NOMO-1 treated with DMSO at 0.1 percent for 48 hours (cell line): ENCODE data around the gene SPIN1.
"Not testable (repeated sequence)": the region's sequence is repeated elsewhere in the genome, so short reads cannot be mapped to it uniquely, and the experiment has no call there.

Experiments used
- DNase-seq: peaks from one replicate; lab custom pipeline; 2025; ENCODE audit not compliant: unreplicated experiment; lab: John Stamatoyannopoulos, UW

The SPIN1 gene

DNA sequence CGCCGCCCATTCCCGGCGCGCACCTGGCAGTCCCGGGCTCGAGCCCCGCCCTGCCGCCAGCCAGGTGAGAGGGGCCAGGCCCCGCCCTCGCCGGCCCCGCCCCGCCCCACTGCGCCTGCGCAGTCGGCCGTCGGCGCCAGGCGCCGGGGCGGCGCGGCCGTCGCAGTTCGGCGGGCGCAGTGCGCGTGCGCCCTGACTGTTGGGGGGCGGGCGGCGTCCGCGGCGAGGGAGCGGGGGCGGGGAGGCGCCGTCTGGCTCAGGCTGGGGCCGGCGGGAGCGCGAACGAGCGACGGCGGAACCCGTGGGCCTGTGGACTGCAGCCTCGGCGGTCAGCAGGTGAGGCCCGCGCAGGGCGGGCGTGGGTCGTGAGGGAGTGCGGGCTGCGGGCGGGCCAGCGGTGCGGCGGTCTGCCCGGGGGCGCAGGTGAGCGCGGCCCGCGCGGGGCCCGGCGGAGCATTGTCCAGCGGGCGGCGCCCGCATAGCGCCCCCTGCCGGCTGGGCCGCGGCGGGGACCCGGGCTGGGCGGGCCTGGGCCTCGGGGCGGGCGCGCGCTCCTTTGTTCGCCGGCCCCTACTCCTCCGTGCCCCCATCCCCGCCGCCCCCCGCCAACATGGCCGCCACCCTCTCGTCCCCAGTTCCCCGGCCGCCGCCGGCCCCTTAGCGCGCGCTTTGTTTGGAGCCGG, at the start of gene SPIN1:
Gene SPIN1 (plus strand): TSS at position 242 of the 683 bp plus-strand sequence. CDS start 38,096 bp downstream, outside the sequence.
- peak; percentile 34 for DNase-seq

DNA sequence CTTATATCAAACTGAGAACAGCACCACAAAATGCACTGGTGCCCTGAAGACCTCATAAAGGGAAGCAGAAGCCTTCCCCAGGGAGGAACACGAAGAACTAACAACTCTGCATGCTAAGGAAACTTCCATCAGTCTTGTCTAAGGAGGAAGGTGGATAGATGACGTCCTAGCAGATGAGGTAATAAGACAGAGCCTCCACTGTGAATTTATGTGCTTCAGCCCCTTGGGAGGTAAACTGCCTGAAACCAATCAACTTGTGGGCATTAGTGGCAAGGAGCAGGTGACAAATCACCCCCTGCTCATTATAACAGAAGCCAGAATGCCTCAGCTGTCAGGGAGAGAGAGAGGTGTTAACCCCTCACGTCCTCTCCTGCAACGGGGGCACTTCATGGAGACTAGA, 48.9 kb upstream of the SPIN1 start:
- DNase-seq, result peak; percentile 21

GRCh38 chr9:88342246-88342645, 46.0 kb upstream of the SPIN1 start:
- DNase-seq, result no peak

DNA sequence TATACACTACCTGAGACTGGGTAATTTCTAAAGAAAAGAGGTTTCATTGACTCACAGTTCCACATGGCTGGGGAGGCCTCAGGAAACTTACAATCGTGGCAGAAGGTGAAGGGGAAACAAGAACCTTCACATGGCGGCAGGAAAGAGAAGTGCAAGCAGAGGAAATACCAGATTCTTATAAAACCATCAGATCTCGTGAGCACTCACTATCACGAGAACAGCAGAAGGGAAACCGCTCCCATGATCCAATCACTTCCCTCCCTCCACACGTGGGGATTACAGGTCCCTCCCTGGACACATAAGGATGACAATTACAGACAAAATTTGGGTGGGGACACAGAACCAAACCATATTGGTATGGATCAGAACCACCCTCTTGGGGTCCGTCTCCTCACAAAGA, 44.2 kb upstream of the SPIN1 start:
- DNase-seq, result no peak

DNA sequence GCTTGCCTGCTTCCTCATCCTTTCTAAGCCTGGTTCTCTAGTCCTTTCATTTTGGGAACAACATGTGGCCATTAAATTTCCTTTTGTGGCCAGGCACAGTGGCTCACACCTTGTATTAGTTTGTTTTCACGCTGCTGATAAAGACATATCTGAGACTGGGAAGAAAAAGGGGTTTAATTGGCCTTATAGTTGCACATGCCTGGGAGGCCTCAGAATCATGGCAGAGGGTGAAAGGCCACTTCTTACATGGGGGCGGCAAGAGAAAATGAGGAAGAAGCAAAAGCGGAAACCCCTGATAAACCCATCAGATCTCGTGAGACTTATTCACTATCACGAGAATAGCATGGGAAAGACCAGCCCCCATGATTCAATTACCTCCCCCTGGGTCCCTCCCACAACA, 37.9 kb upstream of the SPIN1 start:
- not testable (repeated sequence) for DNase-seq

GRCh38 chr9:88355166-88355565, 33.1 kb upstream of the SPIN1 start:
- DNase-seq, result no peak

DNA sequence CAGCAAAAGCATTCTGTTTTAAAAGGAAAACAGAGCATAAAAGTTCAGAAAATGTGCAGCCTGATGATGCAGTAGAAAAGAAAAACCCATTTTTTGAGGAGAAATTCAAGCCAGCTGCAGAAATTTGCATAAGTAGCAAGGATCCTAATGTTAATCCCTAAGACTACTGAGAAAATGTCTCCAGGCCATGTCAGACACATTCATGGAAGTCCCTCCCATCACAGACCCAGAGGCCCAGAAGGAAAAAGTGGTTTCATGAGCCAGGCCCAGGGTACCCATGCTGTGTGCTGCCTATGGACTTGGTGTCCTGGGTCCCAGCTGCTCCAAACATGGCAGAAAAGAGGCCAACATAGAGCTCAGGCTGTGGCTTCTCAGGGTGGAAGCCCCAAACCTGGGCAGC, 31.0 kb upstream of the SPIN1 start:
- DNase-seq, result not testable (repeated sequence)

DNA sequence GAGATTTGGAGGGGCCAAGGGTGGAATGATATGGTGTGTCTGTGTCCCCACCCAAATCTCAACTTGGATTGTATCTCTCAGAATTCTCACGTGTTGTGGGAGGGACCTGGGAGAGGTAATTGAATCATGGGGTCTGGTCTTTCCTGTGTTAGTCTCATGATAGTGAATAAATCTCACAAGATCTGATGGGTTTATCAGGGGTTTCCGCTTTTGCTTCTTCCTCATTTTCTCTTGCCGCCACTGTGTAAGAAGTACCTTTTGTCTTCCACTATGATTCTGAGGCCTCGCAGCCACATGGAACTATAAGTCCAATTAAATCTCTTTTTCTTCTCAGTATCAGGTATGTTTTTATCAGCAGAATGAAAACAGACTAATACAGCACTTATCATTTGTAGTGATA, 29.5 kb upstream of the SPIN1 start:
- DNase-seq, result no peak

DNA sequence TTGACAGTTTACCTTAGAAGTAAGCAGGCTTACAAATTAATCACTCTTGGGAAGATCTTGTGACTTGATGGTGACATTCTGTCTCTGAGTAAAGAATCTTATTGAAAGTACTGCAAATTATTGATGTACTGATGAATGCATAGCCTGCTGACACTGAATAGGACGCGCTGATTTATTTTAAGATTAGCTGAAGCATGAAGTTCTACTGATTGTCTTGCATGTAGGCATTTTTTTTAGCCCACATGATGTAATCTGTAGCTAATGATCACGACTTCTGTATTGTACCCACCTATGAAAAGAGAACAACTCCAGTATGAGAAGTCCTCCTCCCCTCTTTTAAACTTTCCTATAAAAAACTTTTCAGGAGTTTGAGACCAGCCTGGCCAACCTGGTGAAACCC, 28.3 kb upstream of the SPIN1 start:
- no peak for DNase-seq

DNA sequence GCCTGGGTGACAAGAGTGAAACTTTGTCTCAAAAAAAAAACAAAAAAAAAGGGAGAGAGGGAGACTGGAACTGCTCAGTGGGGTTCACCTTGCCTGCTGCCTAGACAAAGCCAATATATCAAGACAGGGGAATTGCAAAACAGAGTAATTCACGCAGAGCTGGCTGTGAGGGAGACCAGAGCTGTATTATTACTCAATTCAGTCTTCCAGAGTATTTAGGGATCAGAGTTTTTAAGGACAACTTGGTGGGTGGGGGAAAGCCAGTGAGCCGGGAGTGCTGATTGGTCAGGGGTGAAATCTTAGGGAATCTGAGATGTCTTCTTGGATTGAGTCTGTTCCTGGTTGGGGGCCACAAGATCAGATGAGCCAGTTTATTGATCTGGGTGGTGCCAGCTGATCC, 25.6 kb upstream of the SPIN1 start:
- DNase-seq, result no peak

DNA sequence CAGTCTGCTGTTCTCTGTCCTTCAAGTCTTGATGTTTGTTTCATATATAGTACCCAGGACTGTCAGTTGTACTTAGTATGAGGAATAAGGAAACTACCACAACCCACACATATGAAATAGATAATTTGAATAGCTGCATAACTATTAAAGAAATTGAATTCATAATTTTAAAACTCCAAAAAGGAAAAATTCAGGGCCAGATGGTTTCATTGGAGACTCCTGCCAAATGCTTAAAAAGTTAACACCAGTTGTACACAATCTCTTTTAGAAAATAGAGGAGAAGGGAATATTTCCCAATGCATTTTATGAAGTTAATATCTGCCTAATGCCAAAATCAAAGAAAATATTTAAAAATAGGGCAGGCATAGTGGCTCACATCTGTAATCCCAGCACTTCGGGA, 24.6 kb upstream of the SPIN1 start:
- DNase-seq, result no peak

GRCh38 chr9:88364706-88365105, 23.5 kb upstream of the SPIN1 start:
- DNase-seq, result no peak

DNA sequence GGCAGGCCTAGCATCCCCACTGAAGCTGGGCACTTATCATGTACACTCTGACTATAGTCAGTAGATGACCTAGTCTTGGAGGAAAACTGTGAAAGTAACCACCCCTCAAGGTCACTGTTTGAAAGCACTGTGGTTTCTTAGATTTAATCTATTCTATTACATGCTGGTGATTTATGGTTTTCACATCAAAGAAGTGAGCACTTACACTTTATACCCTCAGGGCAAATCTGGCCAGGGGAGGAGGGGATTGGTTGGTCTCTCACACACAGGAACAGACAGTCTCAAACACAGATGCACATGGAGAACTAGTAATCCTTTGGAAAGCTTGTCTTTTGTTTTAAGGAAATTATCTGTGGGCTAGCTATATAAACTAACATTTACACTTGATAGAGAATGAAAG, 17.9 kb upstream of the SPIN1 start:
- DNase-seq, result no peak

- no peak for DNase-seq
These were observed 16.1 kb upstream of the SPIN1 start for GRCh38 chr9:88372103-88372654.

- DNase-seq, result no peak
These were observed 15.2 kb upstream of the SPIN1 start for GRCh38 chr9:88373045-88373444.

DNA sequence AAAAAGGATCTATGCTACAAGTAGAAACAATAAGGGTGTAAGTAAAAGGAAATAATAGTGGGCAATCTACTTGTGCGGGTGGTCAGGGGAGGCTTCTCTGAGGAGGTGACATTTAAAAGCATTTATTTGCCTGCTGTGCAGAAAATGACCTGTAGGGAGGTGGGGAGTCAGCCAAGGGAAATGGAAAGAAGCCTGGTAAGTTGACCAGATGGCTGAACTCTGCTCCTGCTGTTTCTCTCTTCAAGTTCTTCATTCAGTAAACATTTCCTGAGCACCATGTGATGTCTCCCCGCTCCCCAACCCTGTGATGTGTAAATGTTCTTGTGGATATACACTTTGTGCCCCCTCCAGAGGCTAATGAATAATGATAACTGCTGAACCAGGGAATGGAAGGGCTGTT, 9.9 kb upstream of the SPIN1 start:
- no peak for DNase-seq

GRCh38 chr9:88379352-88379751, 8.9 kb upstream of the SPIN1 start:
- no peak for DNase-seq

DNA sequence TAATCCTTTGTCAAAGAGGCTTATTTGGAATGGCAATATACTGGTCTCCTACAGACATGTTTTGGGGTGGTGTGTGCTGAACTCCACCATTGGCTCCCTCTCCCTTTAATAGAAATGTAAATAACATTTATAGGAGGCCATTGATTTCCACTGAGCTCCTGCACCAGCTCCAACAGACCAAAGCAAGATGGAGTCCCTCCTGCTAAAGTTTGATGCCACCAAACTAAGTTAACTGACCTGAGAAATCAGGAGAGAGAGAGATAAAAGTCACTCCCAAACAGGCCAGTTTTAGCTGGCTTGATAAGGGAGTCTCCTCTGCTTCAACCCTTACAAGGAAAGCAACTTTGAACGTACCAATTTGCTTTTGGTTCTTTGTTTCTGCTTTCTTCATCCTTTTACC, 8.1 kb upstream of the SPIN1 start:
- DNase-seq, result no peak

GRCh38 chr9:88381322-88381721, 6.9 kb upstream of the SPIN1 start:
- DNase-seq, result not testable (repeated sequence)

DNA sequence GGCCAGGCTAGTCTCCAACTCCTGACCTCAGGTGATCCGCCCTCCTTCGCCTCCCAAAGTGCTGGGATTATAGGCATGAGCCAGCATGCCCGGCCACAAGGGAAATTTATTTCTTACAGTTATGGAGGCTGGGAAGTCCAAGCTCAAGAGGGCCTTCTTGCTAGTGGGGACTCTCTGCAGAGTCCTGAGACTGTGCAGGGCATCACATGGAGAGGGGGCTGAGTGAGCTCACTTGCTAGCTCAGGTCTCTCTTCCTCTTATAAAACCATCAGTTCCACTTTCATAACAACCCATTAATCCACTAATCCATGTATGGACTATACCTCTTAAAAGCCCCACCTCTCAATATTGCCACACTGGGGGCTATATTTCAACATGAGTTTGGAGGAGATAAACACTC, 5.1 kb upstream of the SPIN1 start:
- DNase-seq, result peak; percentile 57

GRCh38 chr9:88386137-88386536, 2.1 kb upstream of the SPIN1 start:
- DNase-seq, result not testable (repeated sequence)

GRCh38 chr9:88387036-88387551, 1.1 kb upstream of the SPIN1 start:
- DNase-seq, result no peak
